ENCODE results near the gene WNT6.

WNT6 gene

DNA sequence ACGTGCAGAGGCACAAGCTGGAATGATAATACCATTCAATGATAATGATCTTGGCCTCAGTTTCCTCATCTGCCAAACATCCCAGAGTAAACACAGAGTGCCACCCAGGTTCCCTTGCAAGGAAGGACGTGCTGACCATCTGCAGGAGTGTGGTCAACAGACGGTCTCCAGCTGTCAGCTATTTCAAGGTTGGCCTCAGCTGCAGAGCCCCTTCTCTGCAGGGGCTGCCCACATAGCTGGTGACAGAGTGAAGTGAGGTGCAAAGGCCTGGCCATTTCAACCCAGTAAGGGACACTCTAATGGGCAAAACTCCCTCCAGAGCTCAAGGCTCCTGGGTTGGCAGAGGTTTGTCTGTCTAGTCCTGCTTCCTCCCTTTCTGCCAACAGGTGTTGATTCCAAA is 8.3 kb upstream of the WNT6 start:
- TF ChIP-seq, protein P1, sequence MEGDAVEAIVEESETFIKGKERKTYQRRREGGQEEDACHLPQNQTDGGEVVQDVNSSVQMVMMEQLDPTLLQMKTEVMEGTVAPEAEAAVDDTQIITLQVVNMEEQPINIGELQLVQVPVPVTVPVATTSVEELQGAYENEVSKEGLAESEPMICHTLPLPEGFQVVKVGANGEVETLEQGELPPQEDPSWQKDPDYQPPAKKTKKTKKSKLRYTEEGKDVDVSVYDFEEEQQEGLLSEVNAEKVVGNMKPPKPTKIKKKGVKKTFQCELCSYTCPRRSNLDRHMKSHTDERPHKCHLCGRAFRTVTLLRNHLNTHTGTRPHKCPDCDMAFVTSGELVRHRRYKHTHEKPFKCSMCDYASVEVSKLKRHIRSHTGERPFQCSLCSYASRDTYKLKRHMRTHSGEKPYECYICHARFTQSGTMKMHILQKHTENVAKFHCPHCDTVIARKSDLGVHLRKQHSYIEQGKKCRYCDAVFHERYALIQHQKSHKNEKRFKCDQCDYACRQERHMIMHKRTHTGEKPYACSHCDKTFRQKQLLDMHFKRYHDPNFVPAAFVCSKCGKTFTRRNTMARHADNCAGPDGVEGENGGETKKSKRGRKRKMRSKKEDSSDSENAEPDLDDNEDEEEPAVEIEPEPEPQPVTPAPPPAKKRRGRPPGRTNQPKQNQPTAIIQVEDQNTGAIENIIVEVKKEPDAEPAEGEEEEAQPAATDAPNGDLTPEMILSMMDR (IDR thresholded peaks at IDR 0.05): no peak
- Histone ChIP-seq H3K4me3 (no peak overlapping the region), H3K27ac (no peak overlapping the region)
- DNase-seq (ENCODE audit: low spot score): no peak

DNA sequence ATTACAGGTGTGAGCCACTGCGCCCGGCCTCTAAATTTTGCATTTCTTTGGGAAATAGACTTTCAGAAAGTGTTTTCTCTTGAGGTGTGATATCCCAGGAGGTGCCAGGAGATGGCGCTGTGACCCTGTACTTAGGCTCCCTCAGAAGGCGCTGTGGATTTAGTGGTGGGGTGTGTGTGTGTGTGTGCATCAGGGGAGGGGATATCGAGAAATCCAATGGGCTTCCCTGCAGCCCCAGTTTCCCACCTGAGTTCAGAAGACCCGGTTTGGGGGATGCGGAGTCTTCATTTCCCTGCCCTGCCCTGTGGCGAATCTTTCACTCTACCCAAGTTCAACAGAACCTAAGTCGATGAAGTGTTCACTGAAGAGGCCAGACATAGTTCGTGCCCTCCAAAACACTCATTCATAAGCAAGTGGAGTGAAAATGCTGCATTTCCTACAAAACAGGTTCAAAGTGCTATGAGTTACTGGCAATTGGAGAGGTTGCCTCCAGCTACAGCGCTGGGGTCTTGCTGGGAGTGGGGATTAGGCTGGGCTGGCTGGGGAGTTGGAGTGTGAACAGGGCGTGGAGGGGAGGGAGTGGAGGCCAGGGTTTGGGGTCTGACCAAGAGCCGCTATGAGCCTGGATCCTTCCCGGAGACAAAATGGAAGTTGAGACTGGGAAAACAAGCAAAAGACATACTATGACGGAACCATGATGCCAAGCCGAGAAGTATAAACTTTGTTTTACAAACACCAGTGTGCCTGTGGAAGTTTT is 6.5 kb upstream of the WNT6 start:
- no peak for DNase-seq (ENCODE audit: low spot score)
- TF ChIP-seq, protein P1 (IDR thresholded peaks at IDR 0.05): peak; percentile 54
- no peak overlapping the region for H3K27ac ChIP-seq

DNA sequence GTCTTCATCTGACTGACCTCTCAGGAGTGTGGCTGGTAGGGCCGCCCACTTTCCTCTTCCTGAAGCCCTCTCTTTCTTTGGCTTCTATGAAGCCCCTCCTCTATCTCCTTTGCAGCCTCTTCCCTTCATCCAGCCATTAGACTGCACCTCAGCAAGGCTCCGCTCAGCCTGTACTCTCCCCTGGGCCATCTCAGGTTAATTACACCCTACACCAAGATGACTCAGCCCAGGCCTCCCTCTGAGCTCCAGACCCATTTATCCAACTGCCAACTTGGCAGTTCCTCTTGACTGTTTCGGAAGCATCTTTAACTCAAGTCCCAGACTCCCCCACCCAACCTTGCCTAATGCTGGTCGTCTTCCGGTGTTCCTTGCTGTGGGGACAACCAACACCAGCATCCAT is 5.8 kb upstream of the WNT6 start:
- TF ChIP-seq, protein P1 (IDR thresholded peaks at IDR 0.05): no peak

More for the DNA sequence above, 6.5 kb upstream of the WNT6 start:
- H3K4me3 ChIP-seq: no peak overlapping the region

DNA sequence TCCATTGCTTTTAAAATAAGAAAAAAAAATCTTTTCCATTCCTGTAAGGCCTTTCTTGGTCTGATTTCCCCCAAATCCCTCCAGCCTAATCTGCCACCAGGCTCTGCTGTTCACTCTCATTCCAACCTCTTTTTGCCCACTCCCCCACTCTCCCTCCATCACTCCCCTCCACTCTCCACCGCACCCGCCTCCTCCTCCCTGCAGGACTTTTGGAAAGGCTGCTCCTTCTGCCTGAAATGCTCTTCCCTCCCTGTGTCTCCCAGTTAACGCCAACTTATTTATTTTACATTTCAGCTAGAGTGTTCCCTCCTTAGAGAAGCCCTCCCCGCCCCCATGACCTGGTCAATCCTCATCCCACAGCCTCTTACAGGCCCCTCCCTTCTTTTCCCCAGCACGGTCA is 4.7 kb upstream of the WNT6 start:
- DNase-seq (ENCODE audit: low spot score): no peak
- no peak overlapping the region for H3K27ac ChIP-seq
- no peak overlapping the region for H3K4me3 ChIP-seq
- TF ChIP-seq, protein P1 (IDR thresholded peaks at IDR 0.05): no peak

More for the DNA sequence above, 5.8 kb upstream of the WNT6 start:
- Histone ChIP-seq H3K27ac (no peak overlapping the region), H3K4me3 (no peak overlapping the region)
- DNase-seq (ENCODE audit: low spot score): no peak

DNA sequence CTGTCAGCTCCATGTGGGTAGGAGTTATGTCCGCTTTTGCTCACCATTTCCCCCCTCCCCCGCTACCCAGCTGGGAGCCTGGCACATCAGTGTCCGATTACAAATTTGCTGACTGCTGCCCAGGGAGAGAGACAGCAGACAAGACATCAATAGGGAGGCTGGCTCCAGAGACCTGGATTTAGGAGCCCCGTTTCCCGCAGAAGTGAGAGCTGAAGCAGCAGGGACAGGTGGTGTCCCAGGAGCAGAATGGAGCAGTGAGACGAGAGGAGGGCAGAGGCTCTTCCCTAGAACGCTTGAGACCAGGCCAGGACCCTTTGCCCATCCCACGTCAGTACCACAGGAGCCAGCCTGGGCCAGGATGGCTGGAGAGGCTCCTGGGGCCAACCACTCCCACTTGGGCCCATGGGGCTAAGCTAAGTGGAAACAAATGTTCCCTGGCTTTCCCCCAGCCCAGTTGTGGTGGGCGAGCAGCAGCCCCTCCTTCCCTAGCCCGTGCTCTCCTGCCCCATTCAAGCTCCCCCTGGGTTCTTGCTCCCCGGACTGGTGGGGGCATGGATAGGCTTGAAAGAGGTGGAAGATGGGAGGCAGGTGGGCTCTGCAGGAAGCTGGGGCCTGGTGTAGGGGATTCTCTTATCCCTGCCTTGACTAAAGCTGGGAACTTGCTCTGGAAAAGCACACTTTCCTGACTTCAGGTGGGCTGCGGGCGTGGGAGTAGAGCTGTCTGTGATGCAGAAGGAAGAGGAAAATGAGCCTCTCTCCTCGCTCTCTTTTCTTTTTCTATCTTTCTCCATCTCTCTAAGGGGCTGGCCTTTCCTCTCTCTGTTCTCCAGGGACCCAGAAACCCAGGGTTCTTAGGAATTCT is 4.1 kb upstream of the WNT6 start:
- DNase-seq (ENCODE audit: low spot score): no peak
- no peak overlapping the region for H3K27ac ChIP-seq
- TF ChIP-seq, protein P1 (IDR thresholded peaks at IDR 0.05): no peak
- no peak overlapping the region for H3K4me3 ChIP-seq

DNA sequence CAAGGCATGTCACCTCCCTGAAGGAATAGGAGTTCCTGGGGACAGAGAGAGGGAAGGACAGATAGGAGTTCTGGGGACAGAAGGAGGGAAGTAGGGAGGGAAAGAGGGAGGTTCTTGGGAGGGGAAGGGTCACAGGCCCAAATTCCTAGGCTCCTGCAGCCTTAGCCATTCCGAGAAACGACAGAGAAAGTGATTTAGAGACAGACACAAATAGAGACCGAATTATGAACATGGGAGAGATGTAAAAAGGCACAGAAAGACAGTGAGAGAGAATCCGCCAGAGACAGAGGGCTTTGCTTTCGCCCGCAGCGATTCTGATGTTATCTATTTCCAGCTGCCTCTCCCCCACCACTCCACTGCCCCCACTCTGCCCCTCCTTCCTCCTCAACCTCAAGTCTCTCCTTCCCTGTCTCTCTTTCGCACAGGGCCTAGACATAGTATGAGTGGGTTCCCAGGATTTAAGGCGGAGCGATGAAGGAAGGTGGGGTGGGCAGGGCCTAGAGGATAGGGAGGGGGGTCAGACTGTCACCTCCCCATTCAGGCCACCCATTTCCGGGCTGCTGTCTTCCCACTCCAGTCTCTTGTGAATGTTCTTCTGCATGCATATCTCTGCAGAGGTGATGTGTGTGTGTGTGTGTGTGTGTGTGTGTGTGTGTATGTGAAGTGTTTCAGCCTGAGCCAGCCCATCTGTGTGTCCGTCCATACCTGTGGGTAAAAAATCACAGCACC is 3.3 kb upstream of the WNT6 start:
- Histone ChIP-seq H3K4me3 (no peak overlapping the region), H3K27ac (no peak overlapping the region)
- DNase-seq (ENCODE audit: low spot score): no peak
- TF ChIP-seq, protein P1 (IDR thresholded peaks at IDR 0.05): no peak

Measured in coronary artery (tissue), 2 donors.